H9 (cell line): ENCODE data around the gene COL4A1. TPM values are rescaled to one million over a fixed set of nuclear protein-coding genes. Genes with fewer than 3 reads are reported as not detected.
A peak's percentile ranks its signal among the peaks of the same experiment; 100 is the strongest.

Experiments used
- DNase-seq: peaks from one replicate; pipeline ENCODE4 v3.0.0-alpha.2; 2017
- H2AFZ ChIP-seq: one replicate; pipeline ENCODE4 v1.6.1; 2013; ENCODE audit warnings: mild to moderate bottlenecking, low read length, control low read depth, moderate library complexity
- H2AK5ac ChIP-seq: 2 replicates; pipeline ENCODE4 v1.6.1; 2013; ENCODE audit warnings: low read length, control low read depth, mixed read lengths; ENCODE audit not compliant: insufficient read length
- H2BK120ac ChIP-seq: one replicate; pipeline ENCODE4 v1.6.1; 2013; ENCODE audit warnings: low read depth, mild to moderate bottlenecking, low read length, control low read depth, inconsistent platforms; ENCODE audit not compliant: poor library complexity, severe bottlenecking
- H2BK12ac ChIP-seq: 2 replicates; pipeline ENCODE4 v1.6.1; 2013; ENCODE audit warnings: low read length, control low read depth, mixed read lengths, low read depth; ENCODE audit not compliant: insufficient read length
- H2BK15ac ChIP-seq: 2 replicates; pipeline ENCODE4 v1.6.1; 2013; ENCODE audit warnings: low read depth, low read length, control low read depth
- H2BK20ac ChIP-seq: one replicate; pipeline ENCODE4 v1.6.1; 2013; ENCODE audit warnings: low read depth, mild to moderate bottlenecking, low read length, control low read depth, inconsistent platforms; ENCODE audit not compliant: poor library complexity, severe bottlenecking
- H2BK5ac ChIP-seq: 2 replicates; pipeline ENCODE4 v1.6.1; 2013; ENCODE audit warnings: low read length, control low read depth, mixed read lengths; ENCODE audit not compliant: insufficient read length
- H3K14ac ChIP-seq: 2 replicates; pipeline ENCODE4 v1.6.1; 2013; ENCODE audit warnings: low read length, control low read depth; ENCODE audit not compliant: insufficient read depth
- H3K18ac ChIP-seq: 2 replicates; pipeline ENCODE4 v1.6.1; 2013; ENCODE audit warnings: low read depth, mild to moderate bottlenecking, mixed read lengths, low read length, control low read depth; ENCODE audit not compliant: insufficient read length
- H3K23ac ChIP-seq: 2 replicates; pipeline ENCODE4 v1.6.1; 2013; ENCODE audit warnings: low read length, control low read depth, mixed read lengths, low read depth; ENCODE audit not compliant: insufficient read length
- H3K23me2 ChIP-seq: 2 replicates; pipeline ENCODE4 v1.6.1; 2013; ENCODE audit warnings: low read depth, mild to moderate bottlenecking, mixed read lengths, low read length, control low read depth; ENCODE audit not compliant: insufficient read length, poor library complexity, severe bottlenecking
- H3K27ac ChIP-seq: 2 replicates; pipeline ENCODE4 v1.5.1; 2013; ENCODE audit warnings: low read length, control low read depth, mixed read lengths, low read depth; ENCODE audit not compliant: insufficient read length
- H3K27me3 ChIP-seq: 2 replicates; pipeline ENCODE4 v1.6.1; 2013; ENCODE audit warnings: low read length, control low read depth, inconsistent platforms; ENCODE audit not compliant: insufficient read depth
- H3K4ac ChIP-seq: 2 replicates; pipeline ENCODE4 v1.6.1; 2013; ENCODE audit warnings: low read depth, mild to moderate bottlenecking, control low read depth, inconsistent platforms, low read length, moderate library complexity
- H3K4me1 ChIP-seq: 2 replicates; pipeline ENCODE4 v1.6.1; 2013; ENCODE audit warnings: low read length, control low read depth, inconsistent platforms; ENCODE audit not compliant: insufficient read depth
- H3K4me2 ChIP-seq: 2 replicates; pipeline ENCODE4 v1.6.1; 2013; ENCODE audit warnings: low read length, control low read depth, mixed read lengths; ENCODE audit not compliant: insufficient read length, insufficient read depth
- H3K56ac ChIP-seq: 2 replicates; pipeline ENCODE4 v1.6.1; 2013; ENCODE audit warnings: low read depth, mild to moderate bottlenecking, mixed read lengths, low read length, control low read depth; ENCODE audit not compliant: insufficient read length
- H3K79me1 ChIP-seq: 2 replicates; pipeline ENCODE4 v1.6.1; 2013; ENCODE audit warnings: low read depth, mild to moderate bottlenecking, moderate library complexity, low read length, control low read depth, inconsistent platforms; ENCODE audit not compliant: insufficient read depth, poor library complexity, severe bottlenecking
- H3K79me2 ChIP-seq: 2 replicates; pipeline ENCODE4 v1.6.1; 2013; ENCODE audit warnings: low read length, control low read depth, inconsistent platforms; ENCODE audit not compliant: insufficient read depth
- H3K9ac ChIP-seq: 2 replicates; pipeline ENCODE4 v1.6.1; 2013; ENCODE audit warnings: low read length, control low read depth, mixed read lengths; ENCODE audit not compliant: insufficient read length; ENCODE audit errors: extremely low read depth
- H3K9me3 ChIP-seq: one replicate; pipeline ENCODE4 v1.6.1; 2013; ENCODE audit warnings: low read depth, low read length, inconsistent platforms; ENCODE audit not compliant: control insufficient read depth
- H3T11ph ChIP-seq: one replicate; pipeline ENCODE4 v1.6.1; 2013; ENCODE audit warnings: mild to moderate bottlenecking, low read length, control low read depth, inconsistent platforms
- H4K20me1 ChIP-seq: one replicate; pipeline ENCODE4 v1.6.1; 2013; ENCODE audit not compliant: control insufficient read depth, insufficient read length, insufficient read depth
- H4K5ac ChIP-seq: 2 replicates; pipeline ENCODE4 v1.6.1; 2013; ENCODE audit warnings: low read depth, mild to moderate bottlenecking, mixed read lengths, low read length, control low read depth; ENCODE audit not compliant: insufficient read length
- H4K8ac ChIP-seq: replicated peaks from 2 replicates; pipeline ENCODE4 v1.6.1; 2013; ENCODE audit warnings: low read length, control low read depth, mixed read lengths, low read depth; ENCODE audit not compliant: insufficient read length
- H4K91ac ChIP-seq: 2 replicates; pipeline ENCODE4 v1.6.1; 2013; ENCODE audit warnings: low read depth, mild to moderate bottlenecking, moderate library complexity, mixed read lengths, low read length, control low read depth; ENCODE audit not compliant: insufficient read length
- H3K27ac Mint-ChIP-seq, 3 experiments: 2 replicates in 2 of 3; 3 replicates in 1 of 3; pipeline ENCODE4 v1.8.0; 2020 to 2021; ENCODE audit warnings: mixed read lengths in 3 of 3, mild to moderate bottlenecking in 1 of 3, moderate library complexity in 1 of 3
- H3K27me3 Mint-ChIP-seq: 2 replicates; pipeline ENCODE4 v1.8.0; 2021; ENCODE audit warnings: low read depth, mild to moderate bottlenecking, moderate library complexity, mixed read lengths
- H3K36me3 Mint-ChIP-seq, 3 experiments: 2 replicates in 2 of 3; 3 replicates in 1 of 3; pipeline ENCODE4 v1.8.0; 2020 to 2021; ENCODE audit warnings: low read depth in 3 of 3, mixed read lengths in 3 of 3; ENCODE audit not compliant: insufficient read depth in 1 of 3
- H3K4me1 Mint-ChIP-seq, 2 experiments: 2 replicates each; pipeline ENCODE4 v1.8.0; 2020; ENCODE audit warnings: mixed read lengths in 2 of 2
- H3K4me3 Mint-ChIP-seq, 2 experiments: 2 replicates in 1 of 2; 3 replicates in 1 of 2; pipeline ENCODE4 v1.8.0; 2020 to 2021; ENCODE audit warnings: mild to moderate bottlenecking in 2 of 2, mixed read lengths in 2 of 2, moderate library complexity in 1 of 2
- H3K9me3 Mint-ChIP-seq, 2 experiments: 2 replicates in 1 of 2; 3 replicates in 1 of 2; pipeline ENCODE4 v1.8.0; 2020; ENCODE audit warnings: mild to moderate bottlenecking in 2 of 2, mixed read lengths in 2 of 2, moderate library complexity in 1 of 2
- CTCF ChIP-seq: fragments of 200-600 bp; sonication (generic); conservative IDR thresholded peaks from 3 replicates; pipeline ENCODE4 v1.8.0; 2021; ENCODE audit warnings: antibody characterized with exemption, mild to moderate bottlenecking
- WGBS: extraction: QIAGEN DNeasy Blood & Tissue Kit; methylation state at CpG from one replicate; pipeline ENCODE4 v1.1.7; 2013; ENCODE audit warnings: missing lambda C conversion rate, low lambda C conversion rate, mixed read lengths; ENCODE audit not compliant: insufficient read length; ENCODE audit errors: extremely low coverage; 5-methylcytosine and 5-hydroxymethylcytosine counted together
- total RNA-seq: library from RNA; stranded (reverse); gene quantifications from 2 replicates; pipeline ENCODE4 v1.2.1, GENCODE V29; 2021

COL4A1 gene
- total RNA-seq, 1 experiment from 2014 or later, result 73.1 TPM

DNA sequence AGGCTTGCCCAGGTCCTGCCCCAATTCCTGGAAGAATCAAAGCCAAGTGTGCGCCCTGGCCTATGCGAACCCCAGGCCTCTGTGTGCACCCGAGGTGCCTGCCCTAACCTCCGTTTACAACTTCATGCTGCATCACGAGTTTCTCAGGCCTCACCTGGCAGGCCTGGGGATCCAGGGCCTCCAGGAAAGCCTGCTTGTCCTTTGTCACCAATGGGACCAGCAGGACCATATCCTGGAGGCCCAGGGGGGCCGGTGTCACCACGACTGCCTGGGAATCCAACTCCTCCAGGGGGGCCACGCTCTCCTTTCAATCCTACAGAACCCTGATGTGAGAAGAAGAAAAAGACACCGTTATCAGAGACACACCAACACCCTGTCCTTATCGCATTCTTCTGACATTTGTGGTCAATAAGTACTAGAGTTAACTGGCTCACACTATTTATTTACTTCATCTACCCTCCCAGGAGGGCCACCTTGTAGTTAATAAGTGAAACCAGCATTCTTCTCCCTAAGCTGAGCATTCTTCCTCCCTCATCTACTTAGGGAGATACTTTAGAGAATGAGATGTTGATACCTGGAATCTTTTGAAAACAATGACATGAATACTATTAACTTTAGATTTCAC is 120.6 kb downstream of the COL4A1 start:
- H2BK5ac ChIP-seq, result no peak overlapping the region
- no peak overlapping the region for H3K56ac ChIP-seq
- no peaks in the 10 kb centered on the region for H3K23me2 ChIP-seq
- H2BK15ac ChIP-seq, result no peak overlapping the region
- no peak for DNase-seq
- H2BK12ac ChIP-seq, result no peak overlapping the region
- WGBS, result no CpG with 5 or more reads among the region's 10 CpGs
- H3K4me2 ChIP-seq, result no peak overlapping the region
- Mint-ChIP-seq H3K36me3 (peaks cover 12 to 20% (median 13%) of the 10 kb centered on the region in 3 experiments; a peak in 6 of 7 replicates), H3K27ac (peak overlapping the region in 1 of 3 experiments; percentile 41; a peak in 2 of 7 replicates), H3K27me3 (no peaks in the 10 kb centered on the region; the same call in 1 of the 2 replicates), H3K4me1 (peaks cover 0 to 6% of the 10 kb centered on the region in 2 experiments; a peak in 1 of 4 replicates), H3K9me3 (no peaks in the 10 kb centered on the region), H3K4me3 (no peak overlapping the region; a peak in 1 of 5 replicates)
- no peak overlapping the region for H4K91ac ChIP-seq
- H2BK20ac ChIP-seq, result no peak overlapping the region
- no peak overlapping the region for H2BK120ac ChIP-seq
- no peaks in the 10 kb centered on the region for H4K20me1 ChIP-seq
- H4K5ac ChIP-seq, result no peak overlapping the region
- H3K4ac ChIP-seq, result no peak overlapping the region
- no peak overlapping the region for H3K9ac ChIP-seq
- H3K23ac ChIP-seq, result no peak overlapping the region
- no peak overlapping the region for H2AK5ac ChIP-seq
- no peak overlapping the region for H3T11ph ChIP-seq
- H3K14ac ChIP-seq, result no peak overlapping the region
- H3K27ac ChIP-seq, result no peak overlapping the region
- no peaks in the 10 kb centered on the region for H3K79me2 ChIP-seq
- no peak overlapping the region for H3K18ac ChIP-seq
- H2AFZ ChIP-seq, result no peak overlapping the region
- no peaks in the 10 kb centered on the region for H3K79me1 ChIP-seq
- no peak for TF ChIP-seq CTCF
- H3K27me3 ChIP-seq, result no peaks in the 10 kb centered on the region
- H3K9me3 ChIP-seq, result no peaks in the 10 kb centered on the region
- H3K4me1 ChIP-seq, result no peaks in the 10 kb centered on the region
- H4K8ac ChIP-seq, result no peak overlapping the region
